PC-9 (cell line): ENCODE data around the gene ATG4A. TPM values are rescaled to one million over a fixed set of nuclear protein-coding genes. Genes with fewer than 3 reads are reported as not detected.
A peak's percentile ranks its signal among the peaks of the same experiment; 100 is the strongest.

Source experiments
- BruUV-seq: library from RNA; stranded (reverse); fragments of 400-500 nt; replicated peaks from 2 replicates; lab custom pipeline; 2021; lab: Mats Ljungman, UMichigan
- CTCF ChIA-PET: fragments of 300-600 bp; sonication (Branson Sonifier 250); formaldehyde crosslinking; loops from one replicate; lab custom pipeline; 2022; ENCODE audit warnings: antibody characterized with exemption; lab: Charles Lee
- POLR2A ChIA-PET: fragments of 300-600 bp; sonication (Branson Sonifier 250); formaldehyde crosslinking; loops from one replicate; lab custom pipeline; 2022; ENCODE audit warnings: antibody characterized with exemption; ENCODE audit not compliant: unreplicated experiment; lab: Charles Lee
- DNase-seq, 2 experiments: peaks; one replicate each; pipeline versions ENCODE4 v3.0.0 to v3.0.0-alpha.2; 2015 to 2022; ENCODE audit warnings: mixed read lengths in 1 of 2
- H2AFZ ChIP-seq: fragments of 200-600 bp; sonication (generic); 2 replicates; pipeline ENCODE4 v1.8.1; 2017; ENCODE audit warnings: antibody characterized with exemption
- H3F3A ChIP-seq: fragments of 200-600 bp; sonication (generic); 2 replicates; pipeline ENCODE4 v1.8.1; 2017; ENCODE audit warnings: antibody characterized with exemption, mild to moderate bottlenecking, low read depth; ENCODE audit not compliant: insufficient read depth
- H3K27ac ChIP-seq: fragments of 200-600 bp; sonication (generic); 2 replicates; pipeline ENCODE4 v1.6.1; 2016; ENCODE audit warnings: mixed run types
- H3K27me3 ChIP-seq: fragments of 200-600 bp; sonication (generic); 2 replicates; pipeline ENCODE4 v1.6.1; 2016; ENCODE audit warnings: low read depth, mixed run types; ENCODE audit not compliant: insufficient read depth
- H3K36me3 ChIP-seq: fragments of 200-600 bp; sonication (generic); 2 replicates; pipeline ENCODE4 v1.6.1; 2016; ENCODE audit warnings: low read depth, mixed run types
- H3K4me1 ChIP-seq: fragments of 200-600 bp; sonication (generic); replicated peaks from 2 replicates; pipeline ENCODE4 v1.6.1; 2016; ENCODE audit warnings: mixed run types; ENCODE audit not compliant: insufficient read depth
- H3K4me2 ChIP-seq: fragments of 200-600 bp; sonication (generic); 2 replicates; pipeline ENCODE4 v1.6.1; 2017; ENCODE audit warnings: mixed run types
- H3K4me3 ChIP-seq: fragments of 200-600 bp; sonication (generic); 2 replicates; pipeline ENCODE4 v1.6.1; 2016; ENCODE audit warnings: mixed run types
- H3K79me2 ChIP-seq: fragments of 200-600 bp; sonication (generic); 2 replicates; pipeline ENCODE4 v1.6.1; 2017; ENCODE audit warnings: low read depth, mixed run types
- H3K9me2 ChIP-seq: fragments of 200-600 bp; sonication (generic); 2 replicates; pipeline ENCODE4 v1.8.1; 2017; ENCODE audit warnings: mild to moderate bottlenecking; ENCODE audit not compliant: insufficient read depth
- H3K9me3 ChIP-seq: fragments of 200-600 bp; sonication (generic); 2 replicates; pipeline ENCODE4 v1.8.1; 2016; ENCODE audit warnings: low read depth; ENCODE audit not compliant: insufficient read depth
- H4K20me1 ChIP-seq: fragments of 200-600 bp; sonication (generic); 2 replicates; pipeline ENCODE4 v1.8.1; 2017; ENCODE audit not compliant: insufficient read depth
- CTCF ChIP-seq: fragments of 200-600 bp; sonication (generic); conservative IDR thresholded peaks from 2 replicates; pipeline ENCODE4 v1.6.1; 2017; ENCODE audit warnings: mixed run types, antibody characterized with exemption, mild to moderate bottlenecking, moderate library complexity
- EZH2 ChIP-seq: fragments of 200-600 bp; sonication (generic); IDR thresholded peaks from 2 replicates; pipeline ENCODE4 v1.8.0; 2017; ENCODE audit warnings: antibody characterized with exemption, low read depth
- intact Hi-C: fragments of 100-400 bp; cut with micrococcal nuclease; formaldehyde crosslinking; loops from one replicate; pipeline ENCODE4 v1.10.0; 2022; ENCODE audit not compliant: unreplicated experiment
- total RNA-seq: library from RNA; stranded (reverse); gene quantifications from 2 replicates; pipeline ENCODE4 v1.2.3, GENCODE V29; 2021

ATG4A gene
- total RNA-seq, 1 experiment from 2014 or later, result 9.6 TPM

GRCh38 chrX:108049649-108050048 is 41.9 kb upstream of the ATG4A start:
- H3K4me1 ChIP-seq, result no peaks in the 10 kb centered on the region
- no peak overlapping the region for H3K4me3 ChIP-seq
- no peaks in the 10 kb centered on the region for H3K36me3 ChIP-seq
- intact Hi-C loops, result no loop called here
- 0 out of 2 replicates have a peak overlapping the region, but pooled peaks have one; percentile 11 for H2AFZ ChIP-seq
- BruUV-seq, result no TSS peak
- ChIA-PET CTCF (no interaction called here), POLR2A (no interaction called here)
- H3F3A ChIP-seq, result no peaks in the 10 kb centered on the region
- no peak overlapping the region for H3K4me2 ChIP-seq
- no peaks in the 10 kb centered on the region for H3K79me2 ChIP-seq
- TF ChIP-seq EZH2 (no peak), CTCF (no peak)
- no peaks in the 10 kb centered on the region for H3K9me3 ChIP-seq
- no peaks in the 10 kb centered on the region for H3K27me3 ChIP-seq
- H3K27ac ChIP-seq, result no peak overlapping the region
- H3K9me2 ChIP-seq, result no peaks in the 10 kb centered on the region
- H4K20me1 ChIP-seq, result no peaks in the 10 kb centered on the region
- DNase-seq, result no peak

DNA sequence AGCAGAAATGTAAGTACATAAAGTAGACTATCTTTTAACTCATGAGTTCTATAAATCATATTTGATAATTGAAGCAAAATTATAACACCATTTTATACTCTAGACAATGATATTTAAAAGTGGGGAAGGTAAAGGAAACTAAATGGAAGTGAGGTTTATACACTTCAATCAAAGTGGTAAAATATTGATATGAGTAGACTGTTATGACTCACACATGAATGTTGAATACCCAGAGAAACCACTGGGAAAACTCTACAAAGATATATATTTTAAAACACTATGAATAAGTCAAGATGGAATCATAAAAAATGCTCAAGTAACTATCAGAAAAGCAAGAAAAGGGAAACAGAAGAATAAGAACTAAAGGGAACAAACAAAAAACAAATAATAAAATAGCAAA is 38.4 kb upstream of the ATG4A start:
- ChIA-PET POLR2A (no interaction called here), CTCF (no interaction called here)
- no peak for DNase-seq
- intact Hi-C loops, result no loop called here
- Histone ChIP-seq H3K27me3 (no peaks in the 10 kb centered on the region), H3K36me3 (no peaks in the 10 kb centered on the region), H3K79me2 (no peaks in the 10 kb centered on the region), H3K27ac (no peak overlapping the region), H3F3A (no peaks in the 10 kb centered on the region), H4K20me1 (no peaks in the 10 kb centered on the region), H3K4me2 (no peak overlapping the region), H3K4me3 (no peak overlapping the region), H3K9me2 (no peaks in the 10 kb centered on the region), H3K4me1 (no peaks in the 10 kb centered on the region), H2AFZ (no peak overlapping the region), H3K9me3 (0 out of 2 replicates have a peak, but pooled peaks cover 4% of the 10 kb centered on the region)
- TF ChIP-seq CTCF, result no peak
- TF ChIP-seq EZH2, result no peak
- no TSS peak for BruUV-seq

DNA sequence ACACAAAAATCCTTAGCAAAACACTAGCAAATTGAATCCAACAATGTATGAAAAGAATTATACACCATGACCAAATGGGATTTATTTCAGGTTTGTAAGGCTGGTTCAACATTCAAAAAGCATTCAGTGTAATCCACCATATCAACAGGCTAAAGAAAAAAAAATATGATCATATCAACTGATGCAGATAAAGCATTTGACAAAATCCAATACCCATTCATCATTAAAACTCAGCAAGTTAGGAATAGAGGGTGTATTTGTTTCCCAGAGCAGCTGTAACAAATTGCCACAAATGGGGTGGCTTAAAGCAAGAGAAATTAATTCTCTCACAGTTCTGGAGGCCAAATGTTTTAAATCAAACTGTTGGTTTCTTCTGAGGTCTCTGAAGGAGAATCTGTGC is 36.0 kb upstream of the ATG4A start:
- H3K27me3 ChIP-seq, result no peaks in the 10 kb centered on the region
- H2AFZ ChIP-seq, result peak overlapping the region; percentile 41; the same call in 1 of the 2 replicates
- TF ChIP-seq EZH2, result no peak
- TF ChIP-seq CTCF, result no peak
- H3K4me3 ChIP-seq, result no peak overlapping the region
- DNase-seq, result no peak
- ChIA-PET CTCF (no interaction called here), POLR2A (no interaction called here)
- no peaks in the 10 kb centered on the region for H3K9me2 ChIP-seq
- 0 out of 2 replicates have a peak, but pooled peaks cover 4% of the 10 kb centered on the region for H3K9me3 ChIP-seq
- no peak overlapping the region for H3K27ac ChIP-seq
- no peaks in the 10 kb centered on the region for H3K79me2 ChIP-seq
- no peak overlapping the region for H3K4me2 ChIP-seq
- intact Hi-C loops, result no loop called here
- H3K36me3 ChIP-seq, result no peaks in the 10 kb centered on the region
- no peaks in the 10 kb centered on the region for H3F3A ChIP-seq
- no peaks in the 10 kb centered on the region for H4K20me1 ChIP-seq
- H3K4me1 ChIP-seq, result no peaks in the 10 kb centered on the region
- no TSS peak for BruUV-seq
